CD4-positive, alpha-beta T cell treated with Interleukin-12 subunit alpha and Interleukin-12 subunit beta, for 1 hour (primary cell): ENCODE data around the gene PRDM5.

Experiments used
- DNase-seq: peaks from one replicate; pipeline ENCODE4 v3.0.0-alpha.2; 2020

Gene PRDM5

GRCh38 chr4:120902925-120903324 lies 19.6 kb downstream of the PRDM5 start:
- DNase-seq: no peak

GRCh38 chr4:120901731-120902130 lies 20.8 kb downstream of the PRDM5 start:
- DNase-seq: no peak

GRCh38 chr4:120897981-120898719 lies 24.4 kb downstream of the PRDM5 start:
- no peak for DNase-seq

GRCh38 chr4:120895554-120895953 lies 27.0 kb downstream of the PRDM5 start:
- no peak for DNase-seq

- no peak for DNase-seq
Measured at GRCh38 chr4:120893314-120893713, 29.2 kb downstream of the PRDM5 start.

GRCh38 chr4:120886191-120886590 lies 36.3 kb downstream of the PRDM5 start:
- no peak for DNase-seq

GRCh38 chr4:120881846-120882245 lies 40.7 kb downstream of the PRDM5 start:
- no peak for DNase-seq

- DNase-seq: no peak
Measured at GRCh38 chr4:120881351-120881750, 41.2 kb downstream of the PRDM5 start.

- DNase-seq: no peak
Measured at GRCh38 chr4:120877021-120877420, 45.5 kb downstream of the PRDM5 start.

GRCh38 chr4:120874792-120875774 lies 47.4 kb downstream of the PRDM5 start:
- no peak for DNase-seq

- no peak for DNase-seq
Measured at GRCh38 chr4:120873554-120873953, 49.0 kb downstream of the PRDM5 start.

GRCh38 chr4:120871173-120871572 lies 51.4 kb downstream of the PRDM5 start:
- no peak for DNase-seq

- no peak for DNase-seq
Measured at GRCh38 chr4:120870279-120870673, 52.2 kb downstream of the PRDM5 start.

- DNase-seq: no peak
Measured at GRCh38 chr4:120869613-120870278, 52.8 kb downstream of the PRDM5 start.

- DNase-seq: no peak
Measured at GRCh38 chr4:120867506-120867905, 55.0 kb downstream of the PRDM5 start.

GRCh38 chr4:120865985-120866384 lies 56.5 kb downstream of the PRDM5 start:
- no peak for DNase-seq

GRCh38 chr4:120864969-120865368 lies 57.6 kb downstream of the PRDM5 start:
- no peak for DNase-seq

- DNase-seq: no peak
Measured at GRCh38 chr4:120862432-120862831, 60.1 kb downstream of the PRDM5 start.

GRCh38 chr4:120861852-120862251 lies 60.7 kb downstream of the PRDM5 start:
- no peak for DNase-seq

- DNase-seq: no peak
Measured at GRCh38 chr4:120858776-120859175, 63.8 kb downstream of the PRDM5 start.

- DNase-seq: no peak
Measured at GRCh38 chr4:120857312-120857711, 65.2 kb downstream of the PRDM5 start.

GRCh38 chr4:120856294-120856693 lies 66.2 kb downstream of the PRDM5 start:
- no peak for DNase-seq

GRCh38 chr4:120855307-120856001 lies 67.1 kb downstream of the PRDM5 start:
- DNase-seq: no peak
